Hepatocyte (in vitro differentiated cells): Measurements from ENCODE around the gene ABCC6. TPM values are rescaled to one million over a fixed set of nuclear protein-coding genes. Genes with fewer than 3 reads are reported as not detected.
"Not testable (repeated sequence)": the region's sequence is repeated elsewhere in the genome, so short reads cannot be mapped to it uniquely, and the experiment has no call there.

Experiments used
- DNase-seq: peaks from one replicate; pipeline ENCODE4 v3.0.0-alpha.2; 2016; ENCODE audit warnings: low spot score
- H2AFZ ChIP-seq: fragments of 200-600 bp; sonication (generic); 2 replicates; pipeline ENCODE4 v1.6.0; 2016; ENCODE audit warnings: antibody characterized with exemption, mild to moderate bottlenecking
- H3K27ac ChIP-seq: fragments of 200-600 bp; sonication (generic); 2 replicates; pipeline ENCODE4 v1.5.1; 2016; ENCODE audit warnings: mild to moderate bottlenecking
- H3K27me3 ChIP-seq: fragments of 200-600 bp; sonication (generic); 2 replicates; pipeline ENCODE4 v1.6.1; 2016
- H3K36me3 ChIP-seq: fragments of 200-600 bp; sonication (generic); replicated peaks from 2 replicates; pipeline ENCODE4 v1.5.1; 2016; ENCODE audit warnings: low read depth; ENCODE audit not compliant: insufficient read depth
- H3K4me1 ChIP-seq: fragments of 200-600 bp; sonication (generic); 2 replicates; pipeline ENCODE4 v1.5.1; 2016; ENCODE audit warnings: mild to moderate bottlenecking, moderate library complexity; ENCODE audit not compliant: insufficient read depth
- H3K4me2 ChIP-seq: fragments of 200-600 bp; sonication (generic); 2 replicates; pipeline ENCODE4 v1.6.0; 2016
- H3K4me3 ChIP-seq: fragments of 200-600 bp; sonication (generic); 2 replicates; pipeline ENCODE4 v1.5.1; 2016; ENCODE audit warnings: mild to moderate bottlenecking
- H3K79me2 ChIP-seq: fragments of 200-600 bp; sonication (generic); 2 replicates; pipeline ENCODE4 v1.6.0; 2017; ENCODE audit warnings: mild to moderate bottlenecking
- H3K9me2 ChIP-seq: fragments of 200-600 bp; sonication (generic); replicated peaks from 2 replicates; pipeline ENCODE4 v1.6.0; 2017; ENCODE audit warnings: mild to moderate bottlenecking; ENCODE audit not compliant: insufficient read depth
- H3K9me3 ChIP-seq: fragments of 200-600 bp; sonication (generic); 2 replicates; pipeline ENCODE4 v1.5.1; 2016; ENCODE audit warnings: low read depth, mild to moderate bottlenecking
- H4K20me1 ChIP-seq: fragments of 200-600 bp; sonication (generic); 2 replicates; pipeline ENCODE4 v1.6.0; 2016; ENCODE audit warnings: mild to moderate bottlenecking; ENCODE audit not compliant: insufficient read depth, poor library complexity, severe bottlenecking
- CTCF ChIP-seq: fragments of 200-600 bp; sonication (generic); IDR thresholded peaks from 2 replicates; pipeline ENCODE4 v1.5.1; 2016; ENCODE audit warnings: antibody characterized with exemption, mild to moderate bottlenecking; ENCODE audit not compliant: poor library complexity
- WGBS: methylation state at CpG from one replicate; pipeline ENCODE4 v1.1.6; 2016; ENCODE audit warnings: low lambda C conversion rate; ENCODE audit errors: missing lambda C conversion rate; 5-methylcytosine and 5-hydroxymethylcytosine counted together
- polyA plus RNA-seq: library from polyadenylated mRNA; unstranded; fragments of >200 nt; fragmentation: Nextera tagmentation; extraction: Ambion mirVana; gene quantifications from 2 replicates; pipeline ENCODE4 v1.2.1, GENCODE V29; 2016
- total RNA-seq: library from RNA; depleted of rRNA; stranded (reverse); fragments of >200 nt; gene quantifications from 2 replicates; pipeline ENCODE4 v1.2.3, GENCODE V29; 2014

ABCC6 gene
- total and polyA plus RNA-seq, 2 experiments from 2014 or later, result 41.2 to 46.8 TPM

- H3K27ac ChIP-seq, H3K9me2 ChIP-seq, H3K36me3 ChIP-seq, H3K9me3 ChIP-seq, H4K20me1 ChIP-seq, H2AFZ ChIP-seq, H3K4me3 ChIP-seq, DNase-seq, H3K27me3 ChIP-seq, H3K4me2 ChIP-seq, H3K4me1 ChIP-seq, H3K79me2 ChIP-seq: not testable (repeated sequence)
- 100% methylated on average over 1 of the region's 4 CpGs for WGBS
Observed at GRCh38 chr16:16259971-16260370, 36.7 kb upstream of the ABCC6 start.

GRCh38 chr16:16258822-16259221, 35.5 kb upstream of the ABCC6 start:
- not testable (repeated sequence) for H3K9me3 ChIP-seq, H3K27ac ChIP-seq, H3K36me3 ChIP-seq, H3K27me3 ChIP-seq, H3K4me1 ChIP-seq, H3K9me2 ChIP-seq, H3K4me2 ChIP-seq, H3K79me2 ChIP-seq, DNase-seq, H3K4me3 ChIP-seq, H4K20me1 ChIP-seq, H2AFZ ChIP-seq
- WGBS, result 89% methylated on average over 7 of the region's 7 CpGs

DNA sequence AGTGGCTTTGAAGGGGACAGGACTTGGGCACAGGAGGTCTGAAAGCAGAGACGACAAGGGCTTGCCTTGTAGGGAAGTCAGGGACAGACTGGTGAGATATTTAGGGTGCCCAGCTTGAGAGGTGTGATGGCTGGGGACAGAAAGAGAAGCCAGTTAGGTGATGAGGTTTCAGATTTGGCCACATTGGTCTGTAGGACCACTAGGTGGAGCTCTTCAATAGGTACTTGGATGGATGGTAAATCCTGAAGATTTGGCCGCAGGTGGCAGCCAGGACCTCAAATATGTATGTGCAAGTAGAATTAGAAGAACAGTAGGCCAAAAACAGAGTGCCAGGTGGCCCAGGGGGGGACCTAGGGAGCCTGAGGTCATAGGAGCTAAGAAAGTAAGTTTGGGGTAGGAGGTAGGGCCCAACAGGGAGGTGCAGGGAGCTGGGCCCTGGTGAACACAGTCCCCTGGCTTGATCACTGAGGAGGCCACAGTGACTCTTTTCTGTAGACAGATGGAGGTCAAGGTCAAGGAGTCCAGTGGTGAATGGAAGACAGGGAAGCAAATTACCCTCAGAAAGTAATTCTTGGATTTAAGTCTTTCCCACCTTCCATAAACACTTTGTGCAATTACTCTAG, 34.1 kb upstream of the ABCC6 start:
- not testable (repeated sequence) for DNase-seq, H3K36me3 ChIP-seq, H3K27me3 ChIP-seq, H4K20me1 ChIP-seq, H3K27ac ChIP-seq, H3K4me3 ChIP-seq, H3K4me2 ChIP-seq, H3K9me3 ChIP-seq, H3K79me2 ChIP-seq, H3K4me1 ChIP-seq, H3K9me2 ChIP-seq, H2AFZ ChIP-seq
- TF ChIP-seq CTCF, result peak; percentile 33
- WGBS, result 68% methylated on average over 2 of the region's 2 CpGs

DNA sequence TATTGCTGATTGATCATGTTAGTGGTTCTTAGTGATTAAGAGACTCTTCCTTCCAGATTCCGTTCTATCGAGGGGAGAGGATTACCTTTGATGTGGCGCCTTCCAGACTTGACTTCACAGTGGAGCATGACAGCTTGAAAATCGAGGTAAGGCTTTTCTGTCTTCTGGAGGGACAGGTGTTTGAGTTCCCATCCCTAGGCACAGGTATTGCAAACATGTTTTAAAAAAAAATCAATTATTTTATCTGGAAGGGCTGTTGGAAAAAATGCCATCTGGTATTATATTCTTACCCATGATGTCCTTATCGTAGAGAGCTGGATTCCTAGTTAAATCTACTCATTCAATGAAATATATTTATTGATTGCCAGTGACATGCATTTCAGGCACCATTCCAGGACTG, 29.1 kb upstream of the ABCC6 start:
- not testable (repeated sequence) for H2AFZ ChIP-seq, H3K79me2 ChIP-seq, H4K20me1 ChIP-seq, H3K36me3 ChIP-seq, H3K27me3 ChIP-seq, DNase-seq, H3K27ac ChIP-seq, H3K4me1 ChIP-seq, H3K4me3 ChIP-seq, H3K9me3 ChIP-seq, H3K4me2 ChIP-seq, H3K9me2 ChIP-seq
- WGBS, result no CpG with 5 or more reads among the region's 5 CpGs

DNA sequence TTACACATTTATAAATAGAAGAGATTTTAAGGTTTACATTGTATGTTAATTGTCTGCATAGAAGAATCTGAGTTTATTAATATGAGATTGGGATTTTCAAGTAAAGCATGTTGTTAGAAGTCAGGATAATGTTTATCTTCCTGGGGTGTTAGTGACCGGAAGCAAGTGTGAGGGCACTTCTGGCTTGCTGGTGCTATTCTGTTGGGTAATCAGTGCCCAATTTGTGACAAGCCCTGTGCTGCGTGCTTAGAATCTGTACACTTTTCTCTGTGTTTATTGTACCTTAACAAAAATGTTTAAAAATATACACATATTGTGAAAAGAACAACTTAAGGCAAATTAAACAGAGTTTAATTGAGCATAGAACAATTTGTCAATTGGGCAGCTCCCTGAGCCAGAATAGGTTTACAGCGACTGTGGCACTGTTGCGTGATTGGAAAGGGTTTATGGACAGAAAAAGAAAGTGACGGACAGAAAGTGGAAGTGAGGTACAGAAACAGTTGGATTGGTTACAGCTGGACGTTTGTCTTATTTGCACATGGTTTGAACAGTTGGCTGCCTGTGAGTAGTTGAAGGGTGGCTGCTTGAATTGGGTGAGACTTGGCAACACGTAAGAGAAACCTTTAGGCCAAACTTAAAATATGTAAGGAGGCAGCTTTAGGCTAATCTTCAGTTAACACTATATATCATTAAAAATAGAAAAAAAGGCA, 26.5 kb upstream of the ABCC6 start:
- H3K9me3 ChIP-seq, H3K4me2 ChIP-seq, H2AFZ ChIP-seq, H3K36me3 ChIP-seq, H3K4me1 ChIP-seq, DNase-seq, H3K9me2 ChIP-seq, H3K79me2 ChIP-seq, H3K4me3 ChIP-seq, H4K20me1 ChIP-seq, H3K27ac ChIP-seq, H3K27me3 ChIP-seq: not testable (repeated sequence)
- WGBS, result 92% methylated on average over 4 of the region's 7 CpGs

DNA sequence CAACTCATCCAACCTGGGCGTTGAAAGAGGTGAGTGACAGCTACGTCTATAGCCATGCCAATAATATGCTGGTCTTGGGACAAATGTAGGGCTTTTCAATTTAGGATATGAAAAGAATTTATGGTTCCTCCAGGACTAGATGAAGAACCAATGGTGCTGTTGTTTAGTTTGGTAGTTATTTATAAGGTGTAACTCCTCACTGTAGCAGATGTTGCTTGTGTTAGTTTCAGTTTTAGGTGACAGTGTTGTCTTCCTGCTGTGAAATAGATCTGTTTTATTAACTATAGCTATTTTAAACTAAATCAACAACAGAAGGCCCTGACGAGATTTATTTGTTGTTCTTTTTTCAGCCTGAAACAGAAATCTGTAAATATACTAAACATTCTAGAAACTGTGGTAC, 24.1 kb upstream of the ABCC6 start:
- not testable (repeated sequence) for H3K36me3 ChIP-seq, H3K79me2 ChIP-seq, H3K9me2 ChIP-seq, H3K4me1 ChIP-seq, H3K4me3 ChIP-seq, H3K9me3 ChIP-seq, H3K27me3 ChIP-seq, H3K4me2 ChIP-seq, DNase-seq, H2AFZ ChIP-seq, H4K20me1 ChIP-seq, H3K27ac ChIP-seq
- WGBS, result no CpG with 5 or more reads among the region's 3 CpGs

- 83% methylated on average over 2 of the region's 8 CpGs for WGBS
- not testable (repeated sequence) for H3K27ac ChIP-seq, H3K36me3 ChIP-seq, H3K4me2 ChIP-seq, H3K79me2 ChIP-seq, H3K9me2 ChIP-seq, H4K20me1 ChIP-seq, H3K9me3 ChIP-seq, H3K4me3 ChIP-seq, H3K27me3 ChIP-seq, H2AFZ ChIP-seq, DNase-seq, H3K4me1 ChIP-seq
Observed at GRCh38 chr16:16246578-16247262, 23.4 kb upstream of the ABCC6 start.

- H3K9me2 ChIP-seq, H4K20me1 ChIP-seq, H3K27me3 ChIP-seq, H3K9me3 ChIP-seq, H3K4me3 ChIP-seq, H3K36me3 ChIP-seq, H3K4me1 ChIP-seq, H3K27ac ChIP-seq, DNase-seq, H2AFZ ChIP-seq, H3K79me2 ChIP-seq, H3K4me2 ChIP-seq: not testable (repeated sequence)
- WGBS, result 98% methylated on average over 9 of the region's 11 CpGs
Observed at GRCh38 chr16:16243886-16244285, 20.6 kb upstream of the ABCC6 start.
